NCI-H510A treated with DMSO at 0.1 percent for 48 hours (cell line): Measurements from ENCODE around the gene TSPOAP1.

Source experiments
- DNase-seq: peaks from one replicate; lab custom pipeline; 2025; lab: John Stamatoyannopoulos, UW

Gene TSPOAP1

GRCh38 chr17:58327363-58328194 is 1.0 kb downstream of the TSPOAP1 start:
- no peak for DNase-seq

- no peak for DNase-seq
These were observed 1.8 kb downstream of the TSPOAP1 start for GRCh38 chr17:58326609-58327362.

DNA sequence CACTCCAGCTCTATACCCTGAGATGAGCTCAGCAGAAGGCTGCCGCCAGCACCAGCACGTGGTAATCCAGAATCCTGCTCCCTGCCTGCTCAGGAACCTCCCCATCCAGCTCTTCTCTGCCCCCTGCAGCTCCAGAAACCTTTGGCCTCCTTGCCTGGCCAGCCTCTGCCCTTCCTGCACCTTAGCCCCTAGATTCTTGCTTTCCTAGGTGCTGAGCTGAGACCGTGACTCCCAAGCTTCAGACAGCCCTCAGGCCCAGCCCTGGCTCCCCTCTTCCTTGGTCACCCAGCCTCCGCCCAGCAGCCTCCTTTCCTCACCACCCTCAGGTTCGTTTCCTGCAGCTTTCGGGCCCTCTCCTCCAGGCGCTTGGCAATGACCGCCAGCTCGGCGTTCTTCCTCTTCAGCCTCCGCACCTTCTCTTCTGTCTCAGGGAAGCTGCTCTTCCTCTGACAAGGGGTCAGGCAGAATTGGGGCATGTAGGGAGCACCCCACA is 2.6 kb downstream of the TSPOAP1 start:
- no peak for DNase-seq

- DNase-seq, result no peak
These were observed 3.3 kb downstream of the TSPOAP1 start for GRCh38 chr17:58325289-58325726.

DNA sequence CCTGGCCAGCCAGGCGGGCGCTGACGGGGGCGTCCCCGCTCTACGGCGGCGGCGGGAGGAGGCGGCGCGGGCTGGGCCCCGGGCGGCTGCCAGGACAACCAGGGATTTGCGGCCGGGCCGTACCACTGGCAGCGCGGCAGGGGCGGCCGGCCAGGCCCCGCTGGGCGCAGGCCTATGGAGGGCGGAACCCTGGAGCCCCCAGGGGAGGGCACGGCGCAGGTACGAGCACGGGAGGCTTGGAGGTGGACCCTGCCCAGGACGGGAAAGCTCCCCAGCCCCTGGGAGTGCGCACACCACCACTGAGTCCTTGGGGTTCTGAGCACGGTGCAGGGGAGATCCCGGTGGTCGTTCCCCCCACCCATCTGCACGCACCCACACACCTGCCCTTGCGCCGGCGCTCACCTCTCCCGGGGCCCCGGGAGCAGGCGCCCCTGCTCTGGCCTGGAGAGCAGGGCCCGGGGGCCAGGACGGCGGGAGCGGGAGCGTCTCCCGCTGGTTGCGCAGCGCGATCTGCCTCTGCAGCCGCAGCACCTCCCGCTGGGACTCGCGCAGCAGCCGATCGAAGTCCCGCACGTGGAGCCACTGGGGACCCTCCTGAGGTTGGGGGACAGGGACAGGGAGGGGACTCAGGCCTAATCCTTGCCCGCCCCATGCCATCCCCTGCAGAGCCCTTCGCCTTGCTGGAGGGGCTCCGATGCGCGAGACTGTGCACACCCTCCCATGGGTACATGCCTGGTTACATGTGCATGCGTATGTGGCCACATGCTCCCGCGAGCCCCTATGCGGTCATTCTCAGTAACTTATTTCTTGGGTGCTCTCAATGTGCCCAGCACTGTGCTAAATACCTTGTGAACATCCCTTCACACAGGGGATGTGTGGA is 3.9 kb downstream of the TSPOAP1 start:
- DNase-seq, result peak; percentile 39

GRCh38 chr17:58324056-58324408 is 4.6 kb downstream of the TSPOAP1 start:
- no peak for DNase-seq

GRCh38 chr17:58323366-58324055 is 5.1 kb downstream of the TSPOAP1 start:
- DNase-seq, result no peak

GRCh38 chr17:58322581-58323185 is 5.9 kb downstream of the TSPOAP1 start:
- DNase-seq, result no peak

DNA sequence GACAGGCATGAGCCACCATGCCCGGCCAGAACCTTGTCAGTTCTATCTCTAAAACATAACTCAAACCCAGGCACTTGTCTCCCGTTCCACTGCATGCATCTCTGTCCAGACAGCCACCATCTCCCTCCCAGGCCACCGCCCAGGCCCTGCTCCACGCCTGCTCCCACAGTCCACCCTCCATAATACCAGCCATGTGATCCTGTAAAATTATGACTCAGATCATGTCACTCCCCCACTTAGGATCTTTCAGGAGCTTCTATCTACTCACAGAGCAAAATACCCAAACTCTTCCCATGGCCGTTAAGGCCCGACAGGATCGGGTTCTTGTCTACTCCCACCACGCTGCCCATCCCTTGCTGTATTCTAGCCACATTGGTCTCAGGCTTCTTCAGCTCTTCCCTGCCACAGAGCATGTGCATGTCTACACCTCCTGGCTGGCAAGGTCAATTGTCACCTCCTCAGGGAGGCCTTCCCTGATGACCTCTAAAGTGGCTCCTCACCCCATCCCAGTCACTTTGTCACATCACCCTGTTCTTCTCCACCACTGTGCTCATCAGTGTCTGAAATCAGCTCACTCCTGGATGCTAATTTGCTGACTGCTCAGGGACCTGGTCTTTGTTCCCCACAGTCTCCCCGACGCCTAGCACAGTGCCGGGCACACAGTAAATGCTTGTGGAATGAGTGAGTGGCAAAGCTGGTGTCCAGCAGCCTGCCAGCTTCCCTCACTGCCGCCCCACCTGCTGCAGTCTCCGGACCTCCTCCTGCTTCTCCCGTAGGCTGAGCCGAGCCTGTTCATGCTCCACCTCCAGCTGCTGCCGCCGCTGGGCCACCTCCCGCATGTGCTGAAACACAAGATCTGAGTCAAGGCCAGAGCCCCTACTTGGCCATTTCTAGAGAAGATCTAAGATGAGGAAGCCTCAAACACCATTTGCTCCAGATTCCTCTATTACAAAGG is 6.7 kb downstream of the TSPOAP1 start:
- DNase-seq, result no peak

DNA sequence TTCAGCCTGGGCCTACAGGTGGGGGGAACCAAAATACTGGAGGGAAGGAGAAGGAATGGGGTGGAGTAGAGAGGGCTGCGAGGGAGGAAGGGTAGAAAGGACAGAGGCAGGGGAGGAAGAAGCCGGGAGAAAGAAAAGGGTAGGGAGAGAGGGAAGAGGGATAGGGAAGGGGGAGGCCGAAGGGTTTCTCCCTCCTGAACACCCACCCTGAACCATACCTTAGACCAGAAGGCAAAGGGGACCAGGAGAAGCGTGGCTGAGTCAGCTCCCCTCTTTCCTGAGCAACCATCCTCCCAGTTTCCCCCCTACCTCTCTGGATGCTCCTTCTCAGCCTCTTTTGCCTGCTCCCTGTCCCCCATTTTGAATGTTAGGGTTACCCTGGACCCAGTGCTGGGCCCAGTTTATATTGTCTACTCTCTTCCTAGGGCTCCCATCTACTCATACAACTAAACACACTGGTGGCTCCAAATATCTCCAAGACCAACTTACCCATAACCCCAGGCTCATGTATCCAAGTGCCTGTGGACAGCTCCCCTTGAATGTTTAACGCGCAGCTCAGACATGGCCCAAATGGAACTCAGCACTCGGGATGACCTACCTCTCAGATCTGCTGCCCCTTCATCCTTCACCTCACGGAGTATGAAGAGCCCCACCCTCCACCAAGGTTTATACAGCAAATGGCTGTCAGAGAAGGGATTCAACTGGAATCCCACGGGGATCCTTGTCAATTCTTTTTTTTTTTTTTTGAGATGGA is 7.8 kb downstream of the TSPOAP1 start:
- DNase-seq, result no peak

DNA sequence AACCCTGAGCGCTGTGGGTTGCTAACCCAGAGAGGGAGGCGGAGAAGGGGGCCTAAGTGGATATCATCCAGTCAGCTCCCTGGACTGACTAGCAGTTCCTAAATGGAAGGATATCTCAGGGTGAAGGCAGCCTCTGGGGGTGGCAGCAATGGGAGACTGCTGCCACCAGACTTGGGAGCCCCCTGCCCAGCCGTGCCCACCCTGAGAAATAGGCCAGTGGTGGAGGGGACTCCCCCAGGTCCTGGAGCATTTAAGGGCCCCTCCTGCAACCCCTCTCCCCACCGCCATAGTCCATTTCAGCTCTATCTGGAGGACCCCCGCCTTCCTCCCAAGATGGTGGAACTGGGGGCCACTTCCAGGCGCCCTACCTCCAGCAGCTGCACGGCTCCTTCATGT is 8.4 kb downstream of the TSPOAP1 start:
- DNase-seq, result no peak

DNA sequence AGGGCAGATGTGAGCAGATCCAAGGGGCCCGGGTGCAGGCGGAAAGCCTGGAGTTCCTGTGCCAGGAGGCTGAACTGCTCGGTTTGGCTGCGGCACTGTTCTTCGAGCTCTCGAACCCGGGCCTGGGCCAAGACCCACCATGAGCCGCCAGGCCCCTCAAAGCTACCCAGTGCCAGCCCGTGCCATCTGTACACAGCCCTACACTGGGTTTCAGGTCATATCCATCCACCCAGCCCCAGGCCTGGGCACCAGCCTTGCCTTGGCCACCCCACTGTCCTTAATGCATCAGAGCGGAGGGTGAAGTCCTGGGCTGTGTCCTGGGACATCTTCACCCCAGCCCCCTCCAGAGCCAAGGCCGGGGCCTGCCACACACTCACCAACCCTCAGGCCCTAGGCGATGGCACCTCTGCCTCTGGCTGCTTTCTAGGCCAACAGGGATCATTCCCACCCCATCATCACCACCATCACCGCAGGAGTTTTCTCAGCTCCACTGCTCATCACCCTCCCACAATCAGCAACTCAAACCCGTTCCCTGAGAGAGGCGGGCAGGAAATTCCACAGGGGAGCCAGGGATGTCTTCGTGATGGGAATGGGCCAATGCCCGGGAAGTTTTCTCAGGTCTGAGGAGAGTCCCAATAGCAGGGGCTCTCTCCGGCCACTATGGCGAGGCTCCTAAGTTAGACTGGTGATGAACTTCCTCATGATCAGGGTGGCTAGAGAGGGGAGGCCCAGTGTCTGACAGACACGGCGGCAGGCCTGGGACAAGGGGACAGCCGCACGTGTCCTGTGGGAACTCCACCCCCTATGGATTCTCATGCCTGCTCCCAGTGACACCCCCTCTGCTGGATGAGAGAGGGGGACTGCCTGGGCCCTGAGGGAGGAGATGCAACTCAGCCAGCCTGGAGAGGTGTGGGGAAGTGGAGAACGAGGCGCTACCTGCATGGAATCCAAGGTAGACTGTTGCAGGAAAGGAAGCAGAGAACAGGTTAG is 9.1 kb downstream of the TSPOAP1 start:
- no peak for DNase-seq

DNA sequence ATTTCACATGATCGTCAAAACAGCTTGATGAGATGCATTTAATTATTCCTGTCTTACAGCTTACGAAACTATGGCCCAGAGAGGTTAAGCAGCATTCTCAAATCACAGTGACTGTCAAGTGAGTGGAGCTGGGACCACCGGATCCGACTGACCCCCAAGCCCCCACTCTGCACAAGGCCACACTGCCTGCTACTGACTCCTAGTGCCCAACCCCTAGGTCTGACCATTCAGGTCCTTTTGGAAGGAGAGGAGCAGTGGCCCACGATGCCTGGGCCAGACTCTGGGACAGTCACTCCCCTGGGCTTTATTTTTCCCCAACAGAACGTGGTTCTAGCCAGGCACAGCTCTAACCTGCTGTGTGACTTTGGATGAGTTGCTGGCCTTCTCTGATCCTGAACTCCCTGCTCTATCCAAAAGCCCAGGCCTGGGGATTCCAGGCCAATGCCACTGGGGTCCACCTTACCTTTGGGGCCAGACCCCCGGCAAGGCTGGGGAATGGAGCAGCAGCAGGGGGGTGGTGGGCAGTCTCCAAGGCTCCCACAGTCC is 9.9 kb downstream of the TSPOAP1 start:
- DNase-seq, result no peak

GRCh38 chr17:58318065-58318481 is 10.5 kb downstream of the TSPOAP1 start:
- no peak for DNase-seq

DNA sequence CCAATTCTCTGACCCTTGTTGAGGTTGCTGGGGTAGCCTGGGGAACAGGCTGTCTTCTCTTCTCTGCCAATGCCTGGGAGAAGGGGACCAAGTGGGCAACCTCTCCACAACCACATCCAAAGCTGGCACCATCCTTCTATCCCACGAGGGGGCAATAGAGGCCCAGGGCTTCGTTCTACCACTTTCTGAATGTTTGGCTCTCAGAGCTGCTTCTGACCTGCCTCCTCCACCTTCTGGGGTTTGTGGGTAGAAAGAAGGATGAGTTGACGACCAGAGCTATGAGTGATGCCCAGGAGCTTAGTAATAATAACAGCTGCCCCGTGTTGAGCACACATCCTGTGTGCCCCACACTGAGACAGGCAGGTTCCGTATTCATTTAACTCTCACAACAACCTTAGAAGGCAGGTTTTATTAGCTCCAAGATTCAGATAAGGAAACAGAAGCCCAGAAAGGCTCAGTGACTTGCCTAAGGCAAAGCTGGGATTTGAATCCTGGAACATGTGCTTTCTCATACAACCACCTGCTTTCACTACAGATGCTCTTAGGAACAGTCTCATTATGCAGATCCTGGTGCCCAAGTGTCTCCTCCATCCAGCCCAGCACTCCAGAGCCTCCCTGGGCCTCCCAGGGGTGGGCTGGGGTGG is 11.1 kb downstream of the TSPOAP1 start:
- peak; percentile 63 for DNase-seq

GRCh38 chr17:58316260-58316960 is 12.2 kb downstream of the TSPOAP1 start:
- DNase-seq, result no peak

DNA sequence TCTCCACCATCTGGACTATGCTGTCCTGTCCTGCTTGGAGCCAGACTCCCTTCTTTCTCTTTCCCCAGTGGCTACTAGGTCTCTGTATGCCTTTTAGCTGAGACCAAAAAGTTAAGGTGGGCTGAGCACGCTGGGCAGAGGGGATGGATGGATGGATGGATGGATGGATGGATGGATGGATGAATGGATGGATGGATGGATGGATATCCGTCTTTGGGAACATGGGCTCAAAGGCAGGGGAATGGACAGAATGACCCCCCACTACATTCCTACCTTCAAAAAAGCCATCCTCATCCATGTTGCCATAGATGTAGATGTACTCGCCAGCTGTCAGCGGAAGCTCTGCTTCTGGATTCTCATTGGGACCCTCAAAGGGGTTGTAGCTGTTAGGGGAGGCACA is 12.8 kb downstream of the TSPOAP1 start:
- DNase-seq, result no peak
